Epithelial cell of esophagus (primary cell): Measurements from ENCODE around the gene EXOC3L2.

Experiments
- DNase-seq: peaks from one replicate; pipeline ENCODE4 v3.0.0; 2010; ENCODE audit warnings: low read depth
- H3K4me3 ChIP-seq: 2 replicates; pipeline ENCODE4 v1.5.1; 2011; ENCODE audit warnings: mild to moderate bottlenecking, low read length, control low read depth
- TF ChIP-seq, protein P1 (sequence below): IDR thresholded peaks from 2 replicates; pipeline ENCODE4 v1.5.1; 2011; ENCODE audit warnings: low read depth, mild to moderate bottlenecking, low read length, control low read depth, inconsistent platforms; ENCODE audit not compliant: insufficient read depth; ENCODE audit errors: missing control alignments

EXOC3L2 gene

DNA sequence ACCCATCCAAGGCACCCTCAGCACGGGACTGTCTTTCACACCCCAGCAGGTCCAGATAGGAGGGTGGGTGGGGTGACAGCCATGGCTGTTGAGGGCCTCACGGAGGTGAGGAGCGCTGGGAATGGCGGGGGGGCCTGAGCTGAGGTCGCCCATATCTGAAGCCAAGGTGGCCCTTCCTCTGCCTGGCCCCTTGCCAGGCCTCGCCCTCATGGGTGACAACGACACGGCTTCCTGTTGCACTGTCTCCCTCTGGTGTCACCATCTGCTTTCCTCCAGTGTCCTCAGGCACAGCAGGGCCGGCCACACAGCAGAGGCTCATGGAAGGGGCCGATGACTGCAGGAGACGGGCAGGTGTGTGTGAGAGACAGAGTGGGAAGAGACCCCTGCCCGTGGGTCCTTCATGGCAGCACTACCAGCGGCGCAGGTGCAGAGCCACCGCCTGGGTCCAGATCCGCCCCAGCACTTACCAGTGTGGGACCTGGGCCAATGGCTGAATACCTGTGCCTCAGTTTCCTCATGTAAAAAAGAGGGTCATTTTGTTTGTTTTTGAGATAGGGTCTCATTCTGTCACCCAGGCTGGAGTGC, 76.3 kb downstream of the EXOC3L2 start:
- TF ChIP-seq, protein P1, sequence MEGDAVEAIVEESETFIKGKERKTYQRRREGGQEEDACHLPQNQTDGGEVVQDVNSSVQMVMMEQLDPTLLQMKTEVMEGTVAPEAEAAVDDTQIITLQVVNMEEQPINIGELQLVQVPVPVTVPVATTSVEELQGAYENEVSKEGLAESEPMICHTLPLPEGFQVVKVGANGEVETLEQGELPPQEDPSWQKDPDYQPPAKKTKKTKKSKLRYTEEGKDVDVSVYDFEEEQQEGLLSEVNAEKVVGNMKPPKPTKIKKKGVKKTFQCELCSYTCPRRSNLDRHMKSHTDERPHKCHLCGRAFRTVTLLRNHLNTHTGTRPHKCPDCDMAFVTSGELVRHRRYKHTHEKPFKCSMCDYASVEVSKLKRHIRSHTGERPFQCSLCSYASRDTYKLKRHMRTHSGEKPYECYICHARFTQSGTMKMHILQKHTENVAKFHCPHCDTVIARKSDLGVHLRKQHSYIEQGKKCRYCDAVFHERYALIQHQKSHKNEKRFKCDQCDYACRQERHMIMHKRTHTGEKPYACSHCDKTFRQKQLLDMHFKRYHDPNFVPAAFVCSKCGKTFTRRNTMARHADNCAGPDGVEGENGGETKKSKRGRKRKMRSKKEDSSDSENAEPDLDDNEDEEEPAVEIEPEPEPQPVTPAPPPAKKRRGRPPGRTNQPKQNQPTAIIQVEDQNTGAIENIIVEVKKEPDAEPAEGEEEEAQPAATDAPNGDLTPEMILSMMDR: no peak

GRCh38 chr19:45166723-45167252, 78.4 kb downstream of the EXOC3L2 start:
- peak; percentile 54 for DNase-seq
- TF ChIP-seq, protein P1: no peak
- no peak overlapping the region for H3K4me3 ChIP-seq

More for the DNA sequence above, 76.3 kb downstream of the EXOC3L2 start:
- H3K4me3 ChIP-seq: no peak overlapping the region
- no peak for DNase-seq

- peak; percentile 85 for DNase-seq
These were observed 80.5 kb downstream of the EXOC3L2 start for GRCh38 chr19:45164577-45165335.

GRCh38 chr19:45163751-45164460, 81.3 kb downstream of the EXOC3L2 start:
- no peak overlapping the region for H3K4me3 ChIP-seq
- TF ChIP-seq, protein P1: no peak
- no peak for DNase-seq

More at GRCh38 chr19:45164577-45165335, 80.5 kb downstream of the EXOC3L2 start:
- no peak overlapping the region for H3K4me3 ChIP-seq
- TF ChIP-seq, protein P1: no peak

- no peak for DNase-seq
- H3K4me3 ChIP-seq: no peak overlapping the region
- TF ChIP-seq, protein P1: no peak
These were observed 82.1 kb downstream of the EXOC3L2 start for GRCh38 chr19:45163156-45163555.

DNA sequence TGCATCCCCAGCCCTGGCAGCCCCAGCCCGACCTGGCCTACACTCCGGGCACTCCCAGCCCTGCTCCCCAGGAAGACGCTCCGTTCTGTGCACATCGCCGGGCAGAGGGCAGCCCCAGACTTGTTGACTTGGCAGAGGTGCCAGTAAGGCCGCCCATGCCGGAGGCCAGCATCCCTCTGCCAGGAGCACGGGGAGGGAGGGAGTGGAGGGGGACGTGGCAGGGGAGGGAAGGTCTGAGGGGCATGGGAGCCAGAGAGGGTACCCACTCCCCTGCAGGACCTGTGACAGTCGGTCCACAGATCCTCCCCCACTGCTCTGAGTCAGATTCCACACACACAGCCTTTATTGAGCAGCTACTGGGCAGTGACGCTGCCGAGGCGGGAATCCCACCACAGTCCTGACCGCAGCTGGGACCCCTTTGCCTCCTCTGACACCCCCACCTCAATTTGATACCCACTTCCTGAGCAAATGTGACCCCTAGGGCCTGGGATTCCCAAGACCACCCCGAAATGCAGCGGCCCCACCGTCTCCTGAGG, 82.5 kb downstream of the EXOC3L2 start:
- DNase-seq: peak; percentile 83
- H3K4me3 ChIP-seq: peak overlapping the region; percentile 19
- TF ChIP-seq, protein P1: no peak
